ENCODE measurements around the gene TDRKH.

The TDRKH gene

GRCh38 chr1:151830055-151830454 is 39.8 kb upstream of the TDRKH start:
- no peaks in the 10 kb centered on the region for H3K9me3 Mint-ChIP-seq
- peaks cover 22% of the 10 kb centered on the region for H3K27me3 Mint-ChIP-seq
- DNase-seq (ENCODE audit: low spot score in 2 of 2) = no peak
- H3K27ac Mint-ChIP-seq = no peak overlapping the region
- H3K4me3 Mint-ChIP-seq = no peak overlapping the region
- H3K36me3 Mint-ChIP-seq = no peaks in the 10 kb centered on the region
- peaks cover 10% of the 10 kb centered on the region for H3K4me1 Mint-ChIP-seq
- ATAC-seq (ENCODE audit: low read depth) = no peak

GRCh38 chr1:151829352-151830046 is 39.2 kb upstream of the TDRKH start:
- DNase-seq (ENCODE audit: low spot score in 2 of 2) = no peak
- H3K36me3 Mint-ChIP-seq = no peaks in the 10 kb centered on the region
- no peak overlapping the region for H3K27ac Mint-ChIP-seq
- H3K4me1 Mint-ChIP-seq = peaks cover 10% of the 10 kb centered on the region
- no peak overlapping the region for H3K4me3 Mint-ChIP-seq
- H3K9me3 Mint-ChIP-seq = no peaks in the 10 kb centered on the region
- H3K27me3 Mint-ChIP-seq = peaks cover 22% of the 10 kb centered on the region
- ATAC-seq (ENCODE audit: low read depth) = no peak

- Mint-ChIP-seq H3K36me3 (no peaks in the 10 kb centered on the region), H3K27ac (no peak overlapping the region), H3K9me3 (no peaks in the 10 kb centered on the region), H3K27me3 (peaks cover 22% of the 10 kb centered on the region), H3K4me1 (peaks cover 10% of the 10 kb centered on the region), H3K4me3 (no peak overlapping the region)
- no peak for ATAC-seq (ENCODE audit: low read depth)
- DNase-seq (ENCODE audit: low spot score in 2 of 2) = no peak
Observed at GRCh38 chr1:151828921-151829320, 38.6 kb upstream of the TDRKH start.

DNA sequence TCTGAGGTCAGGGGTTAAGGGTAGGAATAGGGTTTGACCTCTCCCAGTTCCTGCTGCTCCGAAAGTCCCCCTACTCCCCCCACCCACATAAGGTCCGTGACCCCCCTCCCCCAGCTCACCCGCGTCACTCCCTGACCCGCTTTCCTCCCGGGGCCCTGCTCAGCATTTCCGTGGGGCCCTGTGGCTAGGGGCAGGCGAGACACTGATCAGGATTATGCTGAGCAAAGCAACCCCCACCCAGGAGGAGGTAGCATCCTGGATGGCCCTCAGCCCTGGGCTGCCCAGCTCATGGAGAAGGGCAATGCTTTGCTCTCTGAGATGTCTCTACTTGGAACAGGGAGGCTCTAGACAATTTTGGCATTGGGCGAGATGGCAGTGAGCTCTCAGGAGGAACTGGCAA is 37.6 kb upstream of the TDRKH start:
- H3K27ac Mint-ChIP-seq = no peak overlapping the region
- peaks cover 25% of the 10 kb centered on the region for H3K27me3 Mint-ChIP-seq
- H3K36me3 Mint-ChIP-seq = no peaks in the 10 kb centered on the region
- H3K4me3 Mint-ChIP-seq = no peak overlapping the region
- ATAC-seq (ENCODE audit: low read depth) (no peak), DNase-seq (ENCODE audit: low spot score in 2 of 2) (no peak)
- no peaks in the 10 kb centered on the region for H3K9me3 Mint-ChIP-seq
- peaks cover 10% of the 10 kb centered on the region for H3K4me1 Mint-ChIP-seq

DNA sequence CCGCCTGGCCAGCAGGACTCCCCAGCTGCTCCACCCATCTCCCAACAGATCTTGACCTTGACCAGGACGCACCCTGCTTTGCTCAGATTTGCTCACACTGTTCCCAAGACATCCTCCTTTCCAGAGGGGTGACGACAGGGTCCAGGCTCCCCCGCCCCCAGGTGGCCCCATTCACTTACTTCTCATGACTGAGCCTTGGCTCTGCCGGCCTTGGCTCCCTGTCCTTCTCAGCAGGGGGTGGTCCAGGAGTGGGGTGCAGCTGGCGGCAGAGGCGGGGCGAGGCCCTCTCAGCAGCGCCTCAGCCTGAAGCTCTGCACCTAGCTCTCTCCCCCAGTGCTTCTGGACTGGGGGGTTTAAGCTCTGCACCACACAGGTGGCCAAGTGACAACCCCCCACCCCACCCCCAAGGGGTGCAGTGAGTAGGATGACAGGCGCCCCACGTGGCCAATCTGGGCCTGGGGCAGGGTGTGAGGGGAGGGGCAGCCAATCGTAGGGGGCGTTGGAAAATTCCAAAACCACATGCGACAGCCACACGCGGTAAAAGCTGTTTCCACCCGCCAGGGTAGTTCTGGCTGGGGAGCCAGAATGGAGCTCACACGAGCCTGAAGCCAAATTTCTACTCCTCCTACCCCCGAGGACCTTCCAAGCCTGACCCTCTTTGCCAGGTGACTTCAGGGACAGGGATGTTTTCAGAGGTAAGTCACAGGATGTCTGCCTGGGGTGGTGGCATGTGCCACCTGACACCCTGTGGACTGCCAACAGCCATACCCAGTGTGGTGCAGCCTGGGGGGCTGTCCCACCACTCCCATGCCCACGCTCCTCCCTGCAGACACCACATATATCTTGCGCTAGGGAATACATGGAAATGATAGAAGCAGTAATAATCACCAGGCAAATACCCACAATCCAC is 35.7 kb upstream of the TDRKH start:
- no peak for DNase-seq (ENCODE audit: low spot score in 2 of 2)
- H3K4me1 Mint-ChIP-seq = peaks cover 10% of the 10 kb centered on the region
- ATAC-seq (ENCODE audit: low read depth) = no peak
- H3K4me3 Mint-ChIP-seq = no peak overlapping the region
- H3K36me3 Mint-ChIP-seq = no peaks in the 10 kb centered on the region
- H3K9me3 Mint-ChIP-seq = no peaks in the 10 kb centered on the region
- no peak overlapping the region for H3K27ac Mint-ChIP-seq
- peaks cover 22% of the 10 kb centered on the region for H3K27me3 Mint-ChIP-seq

DNA sequence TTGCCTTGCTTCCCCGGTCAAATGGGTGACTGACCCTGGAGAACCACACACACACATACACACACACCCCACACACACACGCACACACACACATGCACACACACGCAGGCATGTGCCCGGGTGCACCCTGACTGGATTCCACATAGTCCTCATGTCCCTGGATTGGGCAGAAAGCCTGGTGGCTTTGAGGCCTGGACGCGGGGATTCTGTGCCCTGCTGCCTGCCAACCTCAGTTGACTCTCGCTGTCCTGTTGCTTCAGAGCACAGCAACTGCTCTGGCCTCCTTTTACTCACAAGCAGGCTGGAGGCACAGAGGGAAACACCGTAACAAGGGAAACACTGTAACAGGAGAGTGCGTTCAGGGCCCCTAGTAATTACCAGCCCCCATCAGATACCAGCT is 34.9 kb upstream of the TDRKH start:
- peaks cover 21% of the 10 kb centered on the region for H3K27me3 Mint-ChIP-seq
- no peaks in the 10 kb centered on the region for H3K9me3 Mint-ChIP-seq
- H3K4me3 Mint-ChIP-seq = no peak overlapping the region
- no peak overlapping the region for H3K27ac Mint-ChIP-seq
- no peaks in the 10 kb centered on the region for H3K36me3 Mint-ChIP-seq
- ATAC-seq (ENCODE audit: low read depth) (no peak), DNase-seq (ENCODE audit: low spot score in 2 of 2) (no peak)
- H3K4me1 Mint-ChIP-seq = peaks cover 8% of the 10 kb centered on the region

DNA sequence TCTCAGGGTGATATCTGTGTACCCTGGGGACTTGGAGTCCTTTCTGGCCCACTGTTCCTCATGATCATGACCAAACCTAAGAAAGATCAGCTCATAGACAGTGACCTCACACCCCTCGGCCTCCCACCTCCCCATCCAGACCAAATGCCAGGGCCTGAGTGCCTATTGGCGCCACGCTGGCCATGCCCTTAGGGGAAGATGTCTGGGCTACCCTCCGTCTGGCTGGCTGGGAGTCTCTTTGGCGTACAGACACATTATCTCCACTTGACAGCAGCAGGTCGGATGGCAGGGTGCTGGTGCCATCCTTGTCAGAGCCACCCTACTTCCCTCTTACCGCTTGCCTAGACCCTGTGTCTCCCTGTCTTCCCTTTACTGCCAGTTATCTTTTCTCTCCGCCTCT is 32.9 kb upstream of the TDRKH start:
- Mint-ChIP-seq H3K9me3 (no peaks in the 10 kb centered on the region), H3K4me3 (no peak overlapping the region), H3K27ac (no peak overlapping the region)

DNA sequence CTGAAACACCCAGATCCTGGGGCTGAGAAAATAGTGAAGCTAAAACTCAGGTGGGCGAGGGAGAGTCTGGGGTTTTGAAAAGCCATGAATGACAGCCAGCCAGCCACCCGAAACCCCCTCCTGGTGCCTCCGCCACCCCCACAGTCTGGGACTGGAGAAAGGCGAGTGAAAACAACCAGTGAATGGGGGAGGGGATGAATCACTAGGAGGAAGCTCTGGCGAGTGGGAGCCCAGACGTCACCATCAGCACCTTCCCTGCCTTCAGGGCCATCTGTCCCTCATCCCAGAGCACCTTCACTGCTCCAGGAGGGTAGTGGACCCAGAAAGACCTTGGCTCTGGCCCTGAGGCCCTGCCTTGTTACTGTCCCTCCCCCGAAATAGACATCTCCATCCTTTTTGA is 32.1 kb upstream of the TDRKH start:
- H3K9me3 Mint-ChIP-seq = no peaks in the 10 kb centered on the region
- H3K4me3 Mint-ChIP-seq = no peak overlapping the region
- DNase-seq (ENCODE audit: low spot score in 2 of 2) (no peak), ATAC-seq (ENCODE audit: low read depth) (no peak)
- peaks cover 2% of the 10 kb centered on the region for H3K4me1 Mint-ChIP-seq
- no peak overlapping the region for H3K27ac Mint-ChIP-seq
- peaks cover 13% of the 10 kb centered on the region for H3K27me3 Mint-ChIP-seq
- H3K36me3 Mint-ChIP-seq = no peaks in the 10 kb centered on the region

More for the DNA sequence above, 32.9 kb upstream of the TDRKH start:
- DNase-seq (ENCODE audit: low spot score in 2 of 2) (no peak), ATAC-seq (ENCODE audit: low read depth) (no peak)
- no peaks in the 10 kb centered on the region for H3K36me3 Mint-ChIP-seq
- no peaks in the 10 kb centered on the region for H3K4me1 Mint-ChIP-seq
- H3K27me3 Mint-ChIP-seq = peaks cover 17% of the 10 kb centered on the region

GRCh38 chr1:151820940-151821339 is 30.6 kb upstream of the TDRKH start:
- no peaks in the 10 kb centered on the region for H3K9me3 Mint-ChIP-seq
- DNase-seq (ENCODE audit: low spot score in 2 of 2) = no peak
- peaks cover 14% of the 10 kb centered on the region for H3K27me3 Mint-ChIP-seq
- H3K36me3 Mint-ChIP-seq = no peaks in the 10 kb centered on the region
- no peak for ATAC-seq (ENCODE audit: low read depth)
- peaks cover 2% of the 10 kb centered on the region for H3K4me1 Mint-ChIP-seq
- no peak overlapping the region for H3K27ac Mint-ChIP-seq
- H3K4me3 Mint-ChIP-seq = no peak overlapping the region

GRCh38 chr1:151819976-151820623 is 29.8 kb upstream of the TDRKH start:
- no peaks in the 10 kb centered on the region for H3K9me3 Mint-ChIP-seq
- no peak overlapping the region for H3K4me3 Mint-ChIP-seq
- H3K4me1 Mint-ChIP-seq = peaks cover 4% of the 10 kb centered on the region
- DNase-seq (ENCODE audit: low spot score in 2 of 2) = no peak
- no peak overlapping the region for H3K27ac Mint-ChIP-seq
- H3K27me3 Mint-ChIP-seq = peaks cover 16% of the 10 kb centered on the region
- ATAC-seq (ENCODE audit: low read depth) = no peak
- no peaks in the 10 kb centered on the region for H3K36me3 Mint-ChIP-seq

DNA sequence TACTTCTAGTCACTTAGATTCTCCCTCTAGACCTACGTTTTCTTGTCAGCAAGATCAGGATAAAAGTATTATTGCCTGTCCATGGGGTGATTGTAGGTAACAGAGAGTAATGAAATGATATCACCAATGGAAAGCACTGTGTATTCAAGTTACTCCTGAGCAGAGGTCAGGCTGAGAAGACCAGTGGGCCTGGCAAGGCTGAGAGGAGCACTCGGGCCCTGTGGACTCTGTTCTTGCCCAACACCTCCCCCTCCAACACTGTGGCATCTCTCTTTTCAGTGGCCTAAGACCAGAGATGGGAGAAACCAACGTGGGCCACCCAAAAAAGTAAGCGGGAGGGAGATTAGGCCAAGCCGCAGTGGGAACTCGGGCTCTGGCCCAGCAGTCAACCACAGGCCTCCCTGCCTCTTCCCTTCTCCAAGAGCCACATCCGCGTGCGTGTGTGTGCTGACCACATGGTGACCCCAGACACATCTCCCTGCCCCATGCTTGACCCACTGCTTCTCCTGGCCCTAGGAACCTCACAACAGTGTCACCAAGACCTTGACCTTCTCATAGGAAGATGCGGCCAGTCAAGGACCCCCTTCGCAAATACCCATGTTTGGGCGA is 29.0 kb upstream of the TDRKH start:
- DNase-seq (ENCODE audit: low spot score in 2 of 2) (no peak), ATAC-seq (ENCODE audit: low read depth) (no peak)
- Mint-ChIP-seq H3K4me1 (peaks cover 4% of the 10 kb centered on the region), H3K27me3 (peaks cover 18% of the 10 kb centered on the region), H3K9me3 (no peaks in the 10 kb centered on the region), H3K36me3 (no peaks in the 10 kb centered on the region), H3K27ac (no peak overlapping the region), H3K4me3 (no peak overlapping the region)

- no peak for ATAC-seq (ENCODE audit: low read depth)
- Mint-ChIP-seq H3K4me3 (no peak overlapping the region), H3K27me3 (peaks cover 18% of the 10 kb centered on the region), H3K27ac (no peak overlapping the region), H3K4me1 (peaks cover 4% of the 10 kb centered on the region), H3K36me3 (no peaks in the 10 kb centered on the region), H3K9me3 (no peaks in the 10 kb centered on the region)
- no peak for DNase-seq (ENCODE audit: low spot score in 2 of 2)
Observed at GRCh38 chr1:151817353-151817730, 27.0 kb upstream of the TDRKH start.

GRCh38 chr1:151816548-151817352 is 26.4 kb upstream of the TDRKH start:
- peaks cover 18% of the 10 kb centered on the region for H3K27me3 Mint-ChIP-seq
- no peak overlapping the region for H3K27ac Mint-ChIP-seq
- ATAC-seq (ENCODE audit: low read depth) (no peak), DNase-seq (ENCODE audit: low spot score in 2 of 2) (no peak)
- peaks cover 4% of the 10 kb centered on the region for H3K4me1 Mint-ChIP-seq
- H3K36me3 Mint-ChIP-seq = no peaks in the 10 kb centered on the region
- H3K4me3 Mint-ChIP-seq = no peak overlapping the region
- no peaks in the 10 kb centered on the region for H3K9me3 Mint-ChIP-seq

Measured in memory B cell (primary cell).